Suppressor macrophage (primary cell): Measurements from ENCODE around the gene SEPTIN5.
"Not testable (repeated sequence)": the region's sequence is repeated elsewhere in the genome, so short reads cannot be mapped to it uniquely, and the experiment has no call there.

Experiments used
- DNase-seq, 4 experiments: peaks; one replicate each; pipeline ENCODE4 v3.0.0-alpha.2; 2020 to 2022
- total RNA-seq, 17 experiments: gene quantifications; one replicate each; lab custom pipeline; 2026; ENCODE audit warnings: mixed read lengths in 6 of 17, inconsistent platforms in 3 of 17; lab: John Stamatoyannopoulos, UW

Gene SEPTIN5
- total RNA-seq: 0 to 0.33 (median 0) reads per million in 17 experiments

GRCh38 chr22:19714312-19715187 is at the start of gene SEPTIN5:
Gene SEPTIN5, plus strand, starts transcription at chr22:19714503. Its CDS starts 86 bp downstream, at chr22:19714589.
- DNase-seq: peak in 2 of 4 experiments; percentile 30 to 36

DNA sequence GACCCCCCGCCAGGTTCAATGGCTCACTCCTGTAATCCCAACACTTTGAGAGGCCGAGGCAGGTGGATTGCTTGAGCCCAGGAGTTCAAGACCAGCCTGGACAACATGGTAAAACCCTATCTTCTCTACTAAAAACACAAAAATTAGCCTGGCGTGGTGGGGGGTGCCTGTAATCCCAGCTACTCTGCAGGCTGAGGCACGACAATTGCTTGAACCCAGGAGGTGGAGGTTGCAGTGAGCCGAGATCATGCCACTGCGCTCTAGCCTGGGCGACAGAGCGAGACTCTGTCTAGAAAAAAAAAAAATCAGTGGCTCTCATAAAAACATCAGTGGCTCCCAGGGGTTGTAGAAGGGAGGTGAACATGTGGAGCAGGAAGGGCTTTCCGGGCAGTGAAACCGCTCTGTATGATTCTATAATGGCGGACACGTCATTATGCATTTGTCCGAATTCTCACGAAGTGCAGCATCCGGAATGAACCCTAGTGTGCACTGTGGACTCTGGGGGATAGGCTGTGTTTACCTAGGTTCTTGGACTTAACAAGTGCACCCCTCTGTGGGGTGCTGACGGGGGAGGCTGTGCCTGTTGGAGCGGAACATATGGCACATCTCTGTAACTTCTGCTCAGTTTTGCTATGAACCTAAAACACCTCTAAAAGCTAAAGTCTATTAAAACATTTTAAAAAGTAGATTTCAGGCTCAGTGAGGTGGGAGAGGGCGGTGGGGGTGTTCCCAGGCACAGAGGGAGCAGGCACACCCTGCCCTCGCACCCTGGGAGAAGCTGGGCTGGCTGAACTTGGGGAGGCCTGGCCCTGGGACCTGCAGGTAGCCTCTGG is 49.1 kb upstream of the SEPTIN5 start:
- no peak for DNase-seq

DNA sequence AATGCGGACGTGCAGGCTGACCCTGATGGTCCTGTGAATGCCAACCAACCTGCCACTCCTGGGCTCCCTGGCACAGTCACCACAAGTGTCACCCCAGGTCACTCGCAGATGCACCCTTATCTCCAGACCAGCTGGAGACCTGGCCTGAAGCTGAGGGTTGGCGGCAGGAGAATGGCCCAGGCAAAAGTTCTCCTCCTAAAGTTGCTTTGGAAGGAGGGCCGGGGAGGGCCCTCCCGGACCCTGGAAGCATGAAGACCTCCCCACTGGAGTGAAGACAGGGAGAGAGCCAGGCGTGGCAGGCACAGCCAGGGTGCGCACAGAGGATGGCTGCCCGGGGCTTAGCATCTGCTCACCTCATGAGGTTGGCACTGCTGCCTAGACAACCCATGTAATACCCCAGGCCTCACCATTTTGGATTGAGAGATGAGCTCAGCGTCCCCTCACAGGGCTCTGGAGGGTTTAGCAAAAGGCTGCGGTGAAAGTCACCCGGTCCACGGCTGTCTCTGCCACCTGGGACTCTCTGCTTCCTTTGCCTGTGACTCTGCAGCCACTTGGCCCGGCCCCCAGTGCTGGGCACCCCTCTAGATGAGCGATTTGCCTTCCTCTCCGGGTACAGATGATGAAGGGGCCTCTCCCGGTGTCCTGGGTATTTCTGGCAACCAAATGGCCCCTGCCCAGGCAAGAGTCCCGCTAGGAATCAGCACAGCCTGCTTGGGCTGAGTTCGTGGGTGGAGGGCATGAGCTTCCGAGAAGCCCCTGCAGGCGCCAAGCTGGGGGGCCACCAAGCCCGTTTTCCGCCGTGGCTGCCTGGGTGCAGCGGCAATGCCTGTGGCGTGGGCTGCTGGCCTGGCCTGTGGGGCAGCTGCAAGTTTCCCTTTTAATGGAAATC is 48.3 kb upstream of the SEPTIN5 start:
- no peak for DNase-seq

DNA sequence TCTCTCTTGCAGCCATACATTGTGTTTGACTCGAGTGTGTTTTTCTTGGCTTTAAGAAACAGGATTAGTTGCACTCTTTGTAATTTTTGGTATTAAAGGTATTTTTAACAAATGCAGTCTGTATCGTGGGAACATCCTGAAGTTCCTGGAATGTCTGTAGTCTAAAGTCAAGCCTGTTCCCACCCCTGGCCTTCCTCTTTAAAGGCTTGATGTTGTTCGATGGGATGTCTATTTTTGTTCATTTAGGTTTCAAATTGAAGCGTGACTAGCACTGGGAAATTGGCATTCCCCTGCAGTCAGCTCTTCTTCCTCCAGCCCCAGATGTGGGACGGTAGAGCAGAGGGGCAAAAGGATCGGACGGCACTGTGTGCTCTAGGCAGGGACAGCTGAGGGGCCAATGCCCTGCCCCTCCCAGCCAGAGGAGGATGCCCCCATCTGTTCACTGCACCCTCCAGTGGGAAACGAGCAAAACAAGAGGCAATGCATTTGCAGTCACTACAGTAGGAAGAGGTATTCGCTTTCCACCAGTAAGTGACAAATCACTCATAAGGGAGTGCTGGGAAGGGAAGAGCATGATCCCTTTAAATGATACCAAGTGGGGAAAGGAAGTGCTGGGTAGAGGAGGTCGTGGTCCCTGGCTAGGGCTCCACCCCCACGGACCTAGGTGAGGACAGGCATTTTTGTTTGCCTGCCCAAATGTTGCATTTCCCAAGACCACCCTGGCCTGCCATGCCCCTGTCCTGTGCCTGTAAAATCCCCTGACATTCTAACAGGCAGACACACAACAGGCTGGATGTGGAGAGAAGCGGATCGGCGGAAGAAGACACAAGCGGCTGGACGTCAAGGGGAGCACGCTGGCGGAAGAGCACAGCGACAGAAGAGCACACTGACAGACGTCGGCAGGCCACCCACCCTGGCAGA is 47.4 kb upstream of the SEPTIN5 start:
- DNase-seq: no peak

DNA sequence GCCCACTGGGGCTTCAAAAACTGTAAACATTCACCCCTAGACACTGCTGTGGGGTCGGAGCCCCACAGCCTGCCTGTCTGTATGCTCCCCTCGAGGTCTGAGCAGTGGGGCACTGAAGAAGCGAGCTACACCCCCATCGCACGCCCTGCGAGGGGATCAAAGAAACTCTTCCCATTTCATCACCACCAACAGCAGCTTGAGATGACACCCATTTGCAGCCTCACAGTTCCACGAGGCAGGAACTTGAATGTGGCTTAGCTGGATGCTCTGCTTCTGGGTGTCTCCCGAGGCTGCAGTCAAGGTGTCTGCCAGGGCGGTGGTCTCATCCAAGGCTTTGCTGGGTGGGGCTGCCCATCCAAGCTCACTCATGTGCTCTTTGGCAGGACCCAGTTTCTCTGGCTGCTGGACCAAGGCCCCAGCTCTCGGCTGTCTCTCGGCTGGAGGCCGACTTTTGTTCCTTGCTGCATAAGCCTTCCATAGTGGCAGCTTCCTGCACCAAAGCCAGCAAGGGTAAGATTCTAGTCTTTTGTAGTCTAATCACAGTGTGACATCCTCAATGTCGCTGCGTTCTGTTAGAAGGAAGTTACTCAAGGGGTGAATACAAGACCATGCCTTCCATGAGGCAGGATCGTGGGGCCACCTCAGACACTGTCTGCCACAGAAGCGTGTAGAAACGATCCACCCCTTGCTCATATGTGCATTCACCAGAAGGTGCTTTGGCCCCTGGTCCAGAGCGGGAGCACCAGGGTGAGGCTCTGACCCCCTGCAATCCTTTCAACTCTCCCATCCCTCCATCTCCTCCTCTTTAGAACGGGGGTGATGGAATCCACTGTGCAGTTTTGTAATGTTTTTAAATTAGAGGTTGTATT is 46.2 kb upstream of the SEPTIN5 start:
- DNase-seq: no peak

DNA sequence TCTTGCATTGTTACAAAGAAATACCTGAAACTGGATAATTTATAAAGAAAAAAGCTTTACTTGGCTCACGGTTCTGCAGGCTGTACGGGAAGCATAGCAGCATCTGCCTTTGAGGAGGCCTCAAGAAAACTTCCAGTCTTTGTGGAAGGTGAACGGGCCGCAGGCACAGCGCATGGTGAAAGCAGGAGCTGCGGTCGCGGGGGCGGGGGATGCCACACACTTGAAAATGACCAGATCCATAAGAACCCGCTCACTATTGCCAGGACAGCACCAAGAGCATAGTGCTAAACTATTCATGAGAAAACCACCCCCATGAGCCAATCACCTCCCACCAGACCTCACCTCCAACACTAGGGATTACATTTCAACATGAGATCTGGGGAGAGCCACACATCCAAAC is 45.6 kb upstream of the SEPTIN5 start:
- no peak for DNase-seq

- DNase-seq: peak in 3 of 4 experiments; percentile 12 to 21 (median 19)
These were observed 44.7 kb upstream of the SEPTIN5 start for GRCh38 chr22:19669570-19669969.

DNA sequence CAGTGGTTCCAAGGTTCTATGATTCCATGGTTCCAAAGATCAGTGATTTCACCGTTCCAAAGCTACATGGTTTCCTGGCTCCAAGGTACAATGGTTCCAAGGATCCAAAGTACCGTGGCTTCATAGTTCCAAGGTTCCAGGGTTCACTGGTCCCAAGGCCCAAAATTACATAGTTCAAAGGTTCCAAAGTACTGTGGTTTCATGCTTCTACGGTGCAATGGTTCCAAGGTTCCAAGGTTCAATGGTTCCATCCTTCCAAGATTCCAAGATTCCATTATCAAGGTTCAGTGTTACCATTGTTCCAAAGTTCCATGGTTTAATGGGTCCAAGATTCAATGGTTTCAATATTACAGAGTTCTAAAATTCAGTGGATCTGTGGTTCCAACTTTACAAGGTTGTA is 43.0 kb upstream of the SEPTIN5 start:
- no peak for DNase-seq

DNA sequence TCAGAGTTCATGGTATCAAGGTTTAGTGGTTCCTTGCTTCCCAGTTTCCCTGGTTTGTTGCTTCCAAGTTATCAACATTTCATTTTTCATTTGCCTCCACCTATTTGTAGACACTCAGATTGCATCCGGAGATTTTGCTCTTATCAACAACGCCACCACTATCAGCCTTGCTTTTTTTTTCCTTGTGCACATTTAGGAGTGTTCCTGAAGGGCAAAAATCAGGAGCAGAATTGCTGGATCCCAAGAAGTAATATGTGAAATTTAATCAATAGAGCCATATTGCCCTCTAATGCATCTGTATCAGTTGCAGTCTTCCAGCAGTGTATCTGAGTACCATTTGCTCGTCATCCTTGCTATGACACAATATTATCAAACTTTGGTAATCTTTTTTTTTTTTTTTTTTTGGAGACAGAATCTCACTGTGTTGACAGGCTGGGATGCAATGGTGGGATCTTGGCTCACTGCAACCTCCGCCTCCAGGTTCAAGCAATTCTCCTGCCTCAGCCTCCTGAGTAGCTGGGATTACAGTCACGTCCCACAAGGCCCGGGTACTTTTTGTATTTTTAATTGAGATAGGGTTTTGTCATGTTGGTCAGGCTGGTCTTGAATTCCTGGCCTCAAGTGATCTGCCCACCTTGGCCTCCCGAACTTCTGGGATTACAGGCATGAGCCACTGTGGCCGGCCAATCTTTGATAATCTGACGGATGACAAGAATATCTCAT is 42.1 kb upstream of the SEPTIN5 start:
- DNase-seq: no peak

DNA sequence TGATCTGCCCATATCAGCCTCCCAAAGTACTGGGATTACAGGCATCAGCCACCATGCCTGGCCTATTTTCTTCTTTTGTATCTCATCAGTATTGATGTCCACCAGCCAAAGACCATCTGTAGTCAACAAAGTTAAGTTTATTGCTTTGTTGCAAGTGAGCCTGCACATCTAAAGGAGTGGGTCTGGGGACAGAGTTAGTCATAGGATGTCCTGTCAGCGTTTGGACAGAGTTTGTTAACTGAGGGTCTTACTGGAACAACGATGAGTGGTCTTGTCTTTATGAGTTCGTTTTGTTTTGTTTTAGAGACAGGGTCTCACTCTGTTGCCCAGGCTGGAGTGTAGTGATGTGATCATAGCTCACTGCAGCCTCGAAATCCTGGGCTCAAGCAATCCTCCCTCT is 40.6 kb upstream of the SEPTIN5 start:
- no peak for DNase-seq

- no peak for DNase-seq
These were observed 40.0 kb upstream of the SEPTIN5 start for GRCh38 chr22:19674129-19674928.

GRCh38 chr22:19674929-19675253 is 39.4 kb upstream of the SEPTIN5 start:
- DNase-seq: no peak

- DNase-seq: no peak
These were observed 38.9 kb upstream of the SEPTIN5 start for GRCh38 chr22:19675428-19675827.

GRCh38 chr22:19676437-19676836 is 37.9 kb upstream of the SEPTIN5 start:
- not testable (repeated sequence) for DNase-seq

GRCh38 chr22:19678949-19679521 is 35.3 kb upstream of the SEPTIN5 start:
- no peak for DNase-seq

GRCh38 chr22:19679522-19680101 is 34.7 kb upstream of the SEPTIN5 start:
- DNase-seq: peak; percentile 44 to 78 (median 58)

DNA sequence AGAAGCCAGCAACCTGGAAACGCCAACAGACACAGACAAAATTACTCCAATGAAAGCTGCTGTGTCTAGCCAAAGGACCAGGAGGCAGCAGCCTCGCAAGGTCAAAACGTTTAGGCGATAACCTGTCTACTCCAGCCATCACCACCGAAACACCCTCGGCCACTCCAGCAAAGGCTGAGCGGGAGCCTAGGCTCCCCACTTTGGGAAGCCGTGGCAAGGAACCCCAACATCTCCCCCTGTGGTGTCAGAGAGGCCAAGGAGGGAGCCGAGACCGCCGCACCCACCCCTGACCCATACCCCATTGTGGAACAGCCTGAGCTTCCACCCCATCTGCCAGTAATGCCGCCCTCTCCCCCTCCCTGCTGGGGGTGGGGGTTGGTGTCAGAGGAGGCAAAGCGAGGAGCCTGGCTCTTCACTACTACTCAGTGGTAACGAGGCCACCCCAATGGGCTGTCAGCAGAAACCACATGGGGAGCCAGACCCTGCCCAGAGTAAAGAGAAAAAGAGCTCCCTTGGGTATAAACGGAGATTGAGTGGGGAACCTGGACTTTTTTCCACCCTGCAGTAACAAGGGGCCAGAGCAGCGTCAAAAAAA is 33.9 kb upstream of the SEPTIN5 start:
- DNase-seq: no peak
